Neutrophil (primary cell): ENCODE data around the gene PLD1.
"Not testable (repeated sequence)": the region's sequence is repeated elsewhere in the genome, so short reads cannot be mapped to it uniquely, and the experiment has no call there.

Experiments
- H3K27ac ChIP-seq: fragments of 200-600 bp; sonication (generic); 2 replicates; pipeline ENCODE4 v1.5.1; 2016; ENCODE audit warnings: mild to moderate bottlenecking, moderate library complexity
- H3K27me3 ChIP-seq: fragments of 200-600 bp; sonication (generic); 2 replicates; pipeline ENCODE4 v1.6.0; 2016; ENCODE audit warnings: mild to moderate bottlenecking
- H3K36me3 ChIP-seq: fragments of 200-600 bp; sonication (generic); 2 replicates; pipeline ENCODE4 v1.5.1; 2017
- H3K4me1 ChIP-seq, 2 experiments: fragments of 200-600 bp in 1 of 2; sonication (generic) in 1 of 2; 1 replicate in 1 of 2; 2 replicates in 1 of 2; pipeline versions ENCODE4 v1.5.1 to v1.6.1; 2013 to 2016; ENCODE audit warnings: low read depth in 1 of 2, low read length in 1 of 2, mild to moderate bottlenecking in 1 of 2, moderate library complexity in 1 of 2; ENCODE audit not compliant: control insufficient read depth in 1 of 2, insufficient read depth in 1 of 2
- H3K4me3 ChIP-seq, 2 experiments: fragments of 200-600 bp in 1 of 2; sonication (generic) in 1 of 2; 1 replicate in 1 of 2; 2 replicates in 1 of 2; pipeline ENCODE4 v1.5.1; 2013 to 2016; ENCODE audit warnings: low read depth in 1 of 2, low read length in 1 of 2, mild to moderate bottlenecking in 1 of 2, moderate library complexity in 1 of 2
- H3K9me3 ChIP-seq: fragments of 200-600 bp; sonication (generic); 2 replicates; pipeline ENCODE4 v1.5.1; 2016
- CTCF ChIP-seq: fragments of 200-600 bp; sonication (generic); IDR thresholded peaks from 2 replicates; pipeline ENCODE4 v1.5.1; 2016; ENCODE audit warnings: antibody characterized with exemption

Gene PLD1

DNA sequence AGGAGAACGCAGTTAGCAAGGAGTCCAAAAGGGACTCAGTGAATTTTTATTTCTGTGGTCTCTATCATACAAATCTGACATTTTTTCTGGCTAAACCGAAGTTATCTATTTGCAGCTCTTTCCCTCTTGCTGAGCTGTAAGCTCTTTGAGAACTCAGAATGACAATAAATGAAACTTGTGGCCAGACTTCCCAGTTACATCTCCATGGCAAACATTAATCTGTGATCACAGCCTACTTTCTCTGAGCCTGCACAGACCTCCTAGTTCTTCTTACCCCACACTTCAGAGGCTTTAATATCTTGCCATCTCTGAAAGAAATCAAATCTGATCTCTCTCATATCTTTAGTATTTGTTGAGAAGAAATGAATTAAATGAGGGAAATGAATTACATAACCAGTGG is 58.0 kb downstream of the PLD1 start:
- H3K27ac ChIP-seq: no peak overlapping the region
- H3K36me3 ChIP-seq: no peaks in the 10 kb centered on the region
- no peak for TF ChIP-seq CTCF
- H3K27me3 ChIP-seq: no peaks in the 10 kb centered on the region
- peaks cover 16 to 23% of the 10 kb centered on the region in 2 experiments for H3K4me1 ChIP-seq
- H3K9me3 ChIP-seq: no peaks in the 10 kb centered on the region
- no peak overlapping the region for H3K4me3 ChIP-seq

DNA sequence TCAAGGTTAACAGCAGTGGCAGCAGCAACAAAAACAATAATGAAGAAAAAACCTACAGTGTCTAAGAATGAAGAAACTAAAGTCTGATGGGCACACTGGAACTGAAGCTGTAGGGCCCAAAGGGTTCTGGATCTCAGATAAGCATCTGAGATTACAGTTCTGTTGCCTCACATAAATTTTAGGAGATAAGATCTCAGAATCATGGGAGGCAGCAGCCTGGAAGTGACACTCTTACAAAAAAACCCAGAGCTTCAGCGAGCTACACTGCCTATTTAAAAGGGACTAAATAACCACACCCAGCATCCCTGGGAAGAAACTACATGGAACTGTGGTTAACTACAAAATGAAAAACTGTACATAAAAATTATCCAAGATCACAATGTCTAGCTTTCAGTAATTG is 61.2 kb downstream of the PLD1 start:
- Histone ChIP-seq H3K4me3 (no peak overlapping the region), H3K27ac (no peak overlapping the region), H3K36me3 (no peaks in the 10 kb centered on the region), H3K9me3 (no peaks in the 10 kb centered on the region), H3K27me3 (no peaks in the 10 kb centered on the region), H3K4me1 (peaks cover 11 to 19% of the 10 kb centered on the region in 2 experiments)
- no peak for TF ChIP-seq CTCF

GRCh38 chr3:171748064-171748924 is 62.0 kb downstream of the PLD1 start:
- H3K4me1 ChIP-seq: peaks cover 11 to 19% of the 10 kb centered on the region in 2 experiments
- H3K27me3 ChIP-seq: no peaks in the 10 kb centered on the region

DNA sequence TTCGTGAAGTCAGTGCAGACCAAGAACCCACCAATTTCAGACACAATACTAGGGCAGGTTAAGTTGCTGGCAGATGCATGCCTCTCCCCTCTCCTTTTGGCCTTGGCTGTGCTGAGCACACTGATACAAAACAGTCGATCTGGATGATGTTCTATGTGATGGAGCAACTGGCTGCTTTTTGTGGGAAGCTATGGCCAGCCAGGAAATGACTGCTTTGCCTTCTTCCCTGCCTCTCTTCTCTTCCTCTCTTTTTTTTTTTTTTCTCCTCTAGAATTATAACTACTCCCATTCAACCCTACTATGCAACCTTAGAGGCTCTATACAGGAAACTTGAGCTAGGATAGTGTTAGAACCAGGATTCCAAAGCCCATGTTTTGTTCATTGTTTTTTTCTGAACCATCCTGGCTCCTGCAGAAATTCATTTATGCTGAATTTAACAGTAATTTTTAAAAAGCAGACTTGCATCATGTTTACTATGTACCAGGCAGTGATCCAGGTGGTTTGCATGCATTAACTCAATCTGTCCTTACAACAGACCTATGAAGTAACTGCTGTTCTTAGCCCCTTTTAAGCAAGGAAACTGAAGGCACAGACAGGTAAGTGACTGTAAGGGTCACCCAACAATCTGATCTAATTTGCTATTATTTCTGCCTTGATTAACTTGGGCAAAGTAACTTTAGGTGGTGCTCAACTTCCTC is 62.9 kb downstream of the PLD1 start:
- Histone ChIP-seq H3K9me3 (no peaks in the 10 kb centered on the region), H3K4me3 (no peak overlapping the region), H3K27ac (peak overlapping the region; percentile 30), H3K4me1 (peaks cover 11 to 19% of the 10 kb centered on the region in 2 experiments), H3K36me3 (no peaks in the 10 kb centered on the region), H3K27me3 (no peaks in the 10 kb centered on the region)
- TF ChIP-seq CTCF: no peak

More at GRCh38 chr3:171748064-171748924, 62.0 kb downstream of the PLD1 start:
- H3K4me3 ChIP-seq: no peak overlapping the region
- no peak for TF ChIP-seq CTCF
- no peaks in the 10 kb centered on the region for H3K36me3 ChIP-seq
- H3K9me3 ChIP-seq: no peaks in the 10 kb centered on the region
- H3K27ac ChIP-seq: no peak overlapping the region

- not testable (repeated sequence) for H3K36me3 ChIP-seq, H3K4me3 ChIP-seq, H3K9me3 ChIP-seq, H3K27me3 ChIP-seq
- H3K4me1 ChIP-seq: peaks cover 11 to 19% of the 10 kb centered on the region in 2 experiments
- H3K27ac ChIP-seq: peak overlapping the region; percentile 30
These were observed 63.7 kb downstream of the PLD1 start for GRCh38 chr3:171746320-171747222.
